ENCODE results near the gene MREG.

Gene MREG

DNA sequence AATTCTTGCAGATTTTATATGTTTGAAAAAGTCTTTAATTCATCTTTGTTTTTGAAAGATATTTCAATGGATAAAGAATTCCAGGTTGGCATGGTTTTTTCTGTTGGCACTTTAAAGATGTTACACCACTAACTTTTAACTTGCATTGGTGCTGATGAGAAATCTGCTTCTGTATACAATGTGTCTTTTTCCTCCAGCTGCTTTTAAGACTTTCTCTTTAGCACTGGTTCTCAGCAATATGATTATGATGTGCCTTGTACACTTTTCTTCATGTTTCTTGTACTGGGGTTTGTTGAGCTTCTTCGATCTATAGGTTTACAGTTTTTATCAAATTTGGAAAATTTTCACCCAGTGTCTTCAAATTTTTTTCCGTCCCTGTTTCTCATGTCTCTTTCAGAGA lies 39.1 kb upstream of the MREG start:
- Histone ChIP-seq H3K27ac (no peak overlapping the region), H3K36me3 (replicated peaks) (no peaks in the 10 kb centered on the region), H3K4me3 (ENCODE audit: low read depth, low read length) (no peak overlapping the region), H3K27me3 (replicated peaks) (no peaks in the 10 kb centered on the region)
- no peak for DNase-seq
- TF ChIP-seq, protein P1, sequence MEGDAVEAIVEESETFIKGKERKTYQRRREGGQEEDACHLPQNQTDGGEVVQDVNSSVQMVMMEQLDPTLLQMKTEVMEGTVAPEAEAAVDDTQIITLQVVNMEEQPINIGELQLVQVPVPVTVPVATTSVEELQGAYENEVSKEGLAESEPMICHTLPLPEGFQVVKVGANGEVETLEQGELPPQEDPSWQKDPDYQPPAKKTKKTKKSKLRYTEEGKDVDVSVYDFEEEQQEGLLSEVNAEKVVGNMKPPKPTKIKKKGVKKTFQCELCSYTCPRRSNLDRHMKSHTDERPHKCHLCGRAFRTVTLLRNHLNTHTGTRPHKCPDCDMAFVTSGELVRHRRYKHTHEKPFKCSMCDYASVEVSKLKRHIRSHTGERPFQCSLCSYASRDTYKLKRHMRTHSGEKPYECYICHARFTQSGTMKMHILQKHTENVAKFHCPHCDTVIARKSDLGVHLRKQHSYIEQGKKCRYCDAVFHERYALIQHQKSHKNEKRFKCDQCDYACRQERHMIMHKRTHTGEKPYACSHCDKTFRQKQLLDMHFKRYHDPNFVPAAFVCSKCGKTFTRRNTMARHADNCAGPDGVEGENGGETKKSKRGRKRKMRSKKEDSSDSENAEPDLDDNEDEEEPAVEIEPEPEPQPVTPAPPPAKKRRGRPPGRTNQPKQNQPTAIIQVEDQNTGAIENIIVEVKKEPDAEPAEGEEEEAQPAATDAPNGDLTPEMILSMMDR (IDR thresholded peaks at IDR 0.05; ENCODE audit: low read depth, low read length, missing control alignments), result no peak
- in situ Hi-C loops (cut with HindIII; ENCODE audit: low pct_ligation_motif_present, low sequenced_read_pairs), result no loop called here

DNA sequence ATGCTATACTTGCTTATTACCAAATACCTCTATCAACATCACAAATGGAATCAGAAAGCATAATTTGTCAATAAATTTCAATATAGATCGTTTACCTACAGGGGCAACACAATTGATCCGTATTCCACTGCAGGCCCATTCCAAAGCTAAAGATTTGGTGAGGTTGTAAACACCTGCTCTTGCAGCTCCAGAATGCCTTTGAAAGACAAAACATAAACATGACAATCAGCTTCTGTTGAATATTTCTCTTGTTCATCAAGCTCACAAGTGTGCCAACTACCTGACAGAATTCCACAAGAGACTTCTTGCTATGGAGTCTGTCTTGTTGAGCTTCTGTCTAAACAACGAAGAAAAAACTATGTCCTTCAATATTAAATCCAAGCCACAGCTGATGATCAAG lies 38.0 kb upstream of the MREG start:
- DNase-seq, result no peak
- Histone ChIP-seq H3K27me3 (replicated peaks) (no peaks in the 10 kb centered on the region), H3K4me3 (ENCODE audit: low read depth, low read length) (no peak overlapping the region), H3K36me3 (replicated peaks) (no peaks in the 10 kb centered on the region), H3K27ac (no peak overlapping the region)
- in situ Hi-C loops (cut with HindIII; ENCODE audit: low pct_ligation_motif_present, low sequenced_read_pairs), result no loop called here
- TF ChIP-seq, protein P1 (IDR thresholded peaks at IDR 0.05; ENCODE audit: low read depth, low read length, missing control alignments), result no peak

DNA sequence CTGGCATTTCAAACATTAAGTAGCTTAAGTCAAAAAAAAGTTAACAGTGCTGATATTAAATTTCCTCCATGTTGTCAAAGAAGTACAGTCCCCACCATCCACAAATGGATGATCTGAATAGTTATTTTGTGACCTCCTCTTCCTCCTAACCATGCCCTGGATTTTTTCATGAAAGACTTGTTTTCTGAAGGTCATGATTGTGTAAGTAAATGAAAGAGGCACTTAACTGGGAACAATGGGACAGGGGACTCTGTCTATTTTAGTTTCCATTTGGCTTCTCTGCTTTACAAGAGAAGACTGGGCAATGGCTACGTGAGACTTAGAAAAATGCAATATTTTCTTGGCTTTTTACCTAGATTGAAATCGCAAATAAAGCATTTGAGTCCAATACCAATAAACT lies 36.1 kb upstream of the MREG start:
- no peaks in the 10 kb centered on the region for H3K36me3 ChIP-seq (replicated peaks)
- H3K27ac ChIP-seq, result no peak overlapping the region
- H3K27me3 ChIP-seq (replicated peaks), result no peaks in the 10 kb centered on the region
- no peak for DNase-seq
- in situ Hi-C loops (cut with HindIII; ENCODE audit: low pct_ligation_motif_present, low sequenced_read_pairs), result no loop called here
- no peak overlapping the region for H3K4me3 ChIP-seq (ENCODE audit: low read depth, low read length)
- TF ChIP-seq, protein P1 (IDR thresholded peaks at IDR 0.05; ENCODE audit: low read depth, low read length, missing control alignments), result no peak

DNA sequence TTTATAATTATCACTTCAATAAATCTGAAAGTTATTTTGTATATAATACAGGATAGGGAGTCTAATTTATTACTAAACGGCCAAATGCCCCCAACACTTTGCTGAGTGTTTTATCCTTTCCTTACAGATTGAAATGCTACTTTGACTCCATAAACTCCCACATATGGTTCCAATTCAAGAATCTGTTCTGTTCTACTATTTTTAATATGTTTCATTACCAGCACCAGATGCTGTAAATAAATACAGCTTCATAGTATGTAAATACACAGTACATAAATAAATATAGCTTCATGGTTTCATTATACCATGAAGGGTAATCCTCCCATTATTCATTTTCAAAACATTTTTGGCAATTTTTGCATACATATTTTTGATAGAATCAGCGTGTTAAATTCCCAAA lies 34.0 kb upstream of the MREG start:
- in situ Hi-C loops (cut with HindIII; ENCODE audit: low pct_ligation_motif_present, low sequenced_read_pairs), result no loop called here
- no peak overlapping the region for H3K27ac ChIP-seq
- TF ChIP-seq, protein P1 (IDR thresholded peaks at IDR 0.05; ENCODE audit: low read depth, low read length, missing control alignments), result no peak
- no peaks in the 10 kb centered on the region for H3K36me3 ChIP-seq (replicated peaks)
- no peak overlapping the region for H3K4me3 ChIP-seq (ENCODE audit: low read depth, low read length)
- H3K27me3 ChIP-seq (replicated peaks), result no peaks in the 10 kb centered on the region
- DNase-seq, result no peak

DNA sequence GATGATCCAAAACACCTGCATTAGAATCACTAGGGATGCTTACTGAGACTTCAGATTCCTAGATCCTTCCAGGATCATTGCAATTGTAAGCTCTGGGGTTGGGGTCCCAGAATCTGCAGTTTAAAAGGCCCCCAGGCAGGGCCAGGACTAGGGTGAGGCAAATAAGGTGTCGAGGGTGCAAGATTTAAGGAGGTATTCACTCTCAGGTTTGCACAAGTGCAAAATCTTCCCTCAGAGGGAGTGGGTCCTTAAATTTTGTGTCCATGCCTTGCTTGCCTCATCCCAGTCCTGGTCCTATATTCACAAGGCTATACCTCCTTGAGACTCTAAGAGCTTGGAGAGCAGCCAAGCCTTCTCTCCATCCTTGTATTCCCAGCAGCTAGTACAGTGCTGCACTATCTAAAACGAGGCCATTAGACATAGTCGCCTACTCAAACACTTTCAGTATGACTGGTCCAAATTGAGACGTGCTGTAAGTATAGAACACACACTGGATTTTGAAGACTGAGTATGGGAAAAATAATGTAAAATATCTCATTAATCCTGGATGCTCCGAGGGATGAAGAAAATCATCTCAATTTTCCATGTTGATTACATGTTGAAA lies 31.6 kb upstream of the MREG start:
- TF ChIP-seq, protein P1 (IDR thresholded peaks at IDR 0.05; ENCODE audit: low read depth, low read length, missing control alignments), result no peak
- no peaks in the 10 kb centered on the region for H3K36me3 ChIP-seq (replicated peaks)
- H3K4me3 ChIP-seq (ENCODE audit: low read depth, low read length), result no peak overlapping the region
- no peaks in the 10 kb centered on the region for H3K27me3 ChIP-seq (replicated peaks)
- no peak for DNase-seq
- H3K27ac ChIP-seq, result no peak overlapping the region
- in situ Hi-C loops (cut with HindIII; ENCODE audit: low pct_ligation_motif_present, low sequenced_read_pairs), result no loop called here

DNA sequence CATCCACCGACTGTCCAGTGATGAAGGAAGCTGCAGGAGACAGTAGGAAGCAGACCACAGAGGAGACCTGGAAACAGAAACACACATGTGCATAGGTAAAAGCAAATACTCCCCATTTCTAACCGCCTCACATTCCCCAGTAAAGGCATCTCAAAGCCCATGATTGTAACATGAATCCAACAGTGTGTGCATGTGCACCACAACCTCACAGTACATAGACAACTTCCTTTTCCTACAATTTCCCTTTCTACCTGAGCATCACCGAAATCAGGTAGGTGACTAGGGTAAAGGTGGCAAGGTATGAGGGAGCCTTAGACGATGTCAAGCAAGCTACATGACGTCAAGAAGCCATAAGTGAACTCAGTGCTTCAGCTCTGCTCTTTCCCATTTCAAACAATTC lies 30.6 kb upstream of the MREG start:
- H3K27ac ChIP-seq, result no peak overlapping the region
- in situ Hi-C loops (cut with HindIII; ENCODE audit: low pct_ligation_motif_present, low sequenced_read_pairs), result no loop called here
- H3K27me3 ChIP-seq (replicated peaks), result no peaks in the 10 kb centered on the region
- no peak overlapping the region for H3K4me3 ChIP-seq (ENCODE audit: low read depth, low read length)
- H3K36me3 ChIP-seq (replicated peaks), result no peaks in the 10 kb centered on the region
- TF ChIP-seq, protein P1 (IDR thresholded peaks at IDR 0.05; ENCODE audit: low read depth, low read length, missing control alignments), result no peak
- DNase-seq, result no peak
